ENCODE results near the gene PHF21A. TPM values are rescaled to one million over a fixed set of nuclear protein-coding genes. Genes with fewer than 3 reads are reported as not detected.
A peak's percentile ranks its signal among the peaks of the same experiment; 100 is the strongest.
"Not testable (repeated sequence)": the region's sequence is repeated elsewhere in the genome, so short reads cannot be mapped to it uniquely, and the experiment has no call there.

The PHF21A gene
- total RNA-seq, 1 donor from 2014 or later: 30.7 TPM

DNA sequence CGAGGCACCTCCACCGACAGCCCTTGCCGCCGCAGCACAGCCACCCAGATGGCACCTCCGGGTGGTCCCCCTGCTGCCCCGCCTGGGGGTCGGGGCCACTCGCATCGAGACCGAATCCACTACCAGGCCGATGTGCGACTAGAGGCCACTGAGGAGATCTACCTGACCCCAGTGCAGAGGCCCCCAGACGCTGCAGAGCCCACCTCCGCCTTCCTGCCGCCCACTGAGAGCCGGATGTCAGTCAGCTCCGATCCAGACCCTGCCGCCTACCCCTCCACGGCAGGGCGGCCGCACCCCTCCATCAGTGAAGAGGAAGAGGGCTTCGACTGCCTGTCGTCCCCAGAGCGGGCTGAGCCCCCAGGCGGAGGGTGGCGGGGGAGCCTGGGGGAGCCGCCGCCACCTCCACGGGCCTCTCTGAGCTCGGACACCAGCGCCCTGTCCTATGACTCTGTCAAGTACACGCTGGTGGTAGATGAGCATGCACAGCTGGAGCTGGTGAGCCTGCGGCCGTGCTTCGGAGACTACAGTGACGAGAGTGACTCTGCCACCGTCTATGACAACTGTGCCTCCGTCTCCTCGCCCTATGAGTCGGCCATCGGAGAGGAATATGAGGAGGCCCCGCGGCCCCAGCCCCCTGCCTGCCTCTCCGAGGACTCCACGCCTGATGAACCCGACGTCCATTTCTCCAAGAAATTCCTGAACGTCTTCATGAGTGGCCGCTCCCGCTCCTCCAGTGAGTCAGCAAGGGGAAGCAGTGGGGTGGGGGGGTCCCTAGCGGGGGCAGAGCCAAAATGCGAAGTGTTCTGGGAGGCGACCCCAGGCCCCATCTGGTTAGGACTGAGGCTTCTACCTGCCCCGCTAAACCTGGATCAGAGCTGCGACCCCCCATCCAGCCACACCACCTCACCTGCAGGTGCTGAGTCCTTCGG, 218.5 kb downstream of the PHF21A start:
- no peak for DNase-seq

DNA sequence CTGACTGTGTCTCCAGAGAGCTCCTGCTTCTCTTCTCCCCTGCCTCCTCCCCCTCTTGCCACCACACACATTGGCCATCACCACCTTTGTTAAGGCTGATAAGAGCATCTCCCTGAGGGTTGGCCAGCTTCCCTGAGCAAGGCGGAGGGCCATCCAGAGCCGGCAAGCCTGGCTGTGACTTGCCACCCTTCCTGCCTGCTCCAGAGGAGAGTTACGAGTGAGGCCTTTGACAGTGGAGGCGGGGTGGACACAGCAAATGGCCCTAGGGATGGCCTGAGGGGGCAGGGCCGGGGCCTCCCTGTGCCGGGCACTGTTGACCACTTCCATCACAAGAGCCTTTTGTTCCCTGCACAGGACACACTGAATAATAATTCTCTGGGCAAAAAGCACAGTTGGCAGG, 219.6 kb downstream of the PHF21A start:
- peak; percentile 81 for DNase-seq

DNA sequence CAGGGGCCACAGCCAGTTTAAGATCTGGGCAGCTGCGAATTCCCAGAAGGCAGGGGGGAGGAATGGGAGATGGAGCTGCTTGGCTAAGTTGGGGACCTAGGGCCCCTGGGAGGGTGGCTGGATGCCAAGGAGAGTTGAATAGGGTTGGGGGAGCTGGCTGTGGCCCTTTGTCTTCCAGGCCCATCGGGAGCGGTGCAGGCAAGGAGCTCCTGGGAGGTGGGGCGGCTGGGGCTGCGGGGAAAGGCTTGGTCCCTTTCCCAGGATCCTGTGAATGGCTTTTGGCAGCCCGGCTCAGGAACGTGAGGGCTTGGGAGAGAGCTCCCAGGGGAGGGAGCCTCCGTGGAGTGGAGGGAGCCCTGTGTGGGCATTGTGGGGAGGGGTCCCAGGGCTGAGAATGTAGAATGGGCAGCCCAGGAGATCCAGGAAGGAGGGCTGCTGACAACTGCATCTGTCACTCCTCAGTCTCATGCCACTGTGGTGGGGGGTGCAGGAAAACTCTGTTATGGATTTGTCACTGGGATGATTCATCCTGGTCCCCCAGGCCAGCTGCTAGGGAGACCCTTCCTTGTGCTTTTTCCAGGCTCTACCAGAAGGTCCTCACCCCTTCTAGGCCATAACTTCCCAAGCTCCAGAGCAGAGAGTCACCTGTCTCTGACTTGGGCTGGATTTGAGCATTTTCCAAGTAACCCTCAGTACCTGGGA, 220.2 kb downstream of the PHF21A start:
- DNase-seq: peak; percentile 29

DNA sequence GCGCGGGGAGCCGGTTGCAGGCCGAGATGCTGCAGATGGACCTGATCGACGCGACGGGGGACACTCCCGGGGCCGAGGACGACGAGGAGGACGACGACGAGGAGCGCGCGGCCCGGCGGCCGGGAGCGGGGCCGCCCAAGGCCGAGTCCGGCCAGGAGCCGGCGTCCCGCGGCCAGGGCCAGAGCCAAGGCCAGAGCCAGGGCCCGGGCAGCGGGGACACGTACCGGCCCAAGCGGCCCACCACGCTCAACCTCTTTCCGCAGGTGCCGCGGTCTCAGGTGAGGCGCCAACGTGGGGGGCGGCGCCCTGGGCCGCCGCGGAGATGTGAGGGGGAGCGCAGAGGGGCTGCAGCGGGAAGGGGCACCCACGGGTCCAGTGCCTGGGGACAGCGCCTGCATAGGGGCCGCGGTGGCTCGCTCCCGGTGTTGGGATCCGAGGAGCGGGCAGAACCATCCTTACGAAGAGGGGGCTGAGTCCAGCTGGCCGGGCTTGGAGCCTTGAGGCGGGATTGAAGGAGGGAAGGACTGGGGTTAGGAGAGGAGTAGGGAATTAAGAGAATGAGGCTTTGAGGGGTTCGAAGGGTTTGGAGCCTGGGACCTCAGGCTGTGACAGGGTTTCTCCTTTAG, 221.0 kb downstream of the PHF21A start:
- not testable (repeated sequence) for DNase-seq

DNA sequence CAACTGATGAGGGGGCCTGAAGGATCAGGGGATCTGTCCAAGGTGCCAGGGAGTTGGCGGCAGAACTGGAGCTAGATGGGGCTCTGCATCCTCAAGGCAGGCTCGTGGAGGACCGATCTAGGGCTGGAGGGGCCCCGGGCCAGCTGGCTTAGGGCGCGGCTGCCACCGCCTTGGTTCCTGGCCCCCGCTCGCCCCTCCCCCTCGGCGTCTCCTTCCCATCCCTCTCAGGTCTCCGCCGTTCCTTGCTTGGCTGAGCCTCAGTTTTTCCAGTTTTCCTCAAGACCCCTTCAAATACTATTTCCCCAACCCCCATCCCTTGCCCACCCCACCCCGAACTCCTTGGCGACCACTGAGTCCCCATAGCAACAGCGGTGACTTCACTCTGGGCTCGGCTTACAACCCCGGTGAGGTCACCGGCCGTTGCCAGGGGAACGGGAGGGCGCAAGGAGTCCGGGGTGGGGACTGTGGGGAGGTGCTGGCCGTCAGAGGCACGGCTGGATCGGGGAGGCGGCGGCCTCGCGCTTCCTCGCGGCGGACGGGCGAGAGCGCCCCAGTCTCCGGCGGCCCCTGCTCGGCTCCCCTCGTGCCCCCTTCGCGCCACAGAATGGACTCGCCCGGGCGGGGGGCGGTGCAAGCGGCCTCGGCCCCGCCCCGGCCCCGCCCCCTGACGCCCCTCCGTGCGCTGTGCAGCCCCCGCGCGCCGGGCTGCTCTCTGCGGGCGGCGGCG, 221.6 kb downstream of the PHF21A start:
- DNase-seq: peak; percentile 92

DNA sequence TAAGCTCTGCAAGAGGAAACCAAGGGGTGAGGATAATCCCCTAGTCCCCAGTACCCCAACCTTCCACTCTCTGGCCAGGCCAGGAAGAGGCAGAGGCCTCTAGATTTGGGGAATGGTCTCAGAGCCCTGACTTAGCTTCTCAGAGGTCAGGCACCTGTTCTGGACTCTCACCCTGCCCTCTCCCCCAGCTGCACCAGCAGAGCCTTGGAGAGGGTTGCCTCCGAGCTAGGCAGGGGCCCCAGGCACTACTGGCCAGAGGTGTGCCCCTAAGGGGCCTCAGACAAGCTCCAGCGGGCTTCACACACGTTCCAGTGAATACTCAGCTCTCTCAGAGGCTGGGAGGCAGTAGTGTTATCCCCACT, 222.2 kb downstream of the PHF21A start:
- no peak for DNase-seq

DNA sequence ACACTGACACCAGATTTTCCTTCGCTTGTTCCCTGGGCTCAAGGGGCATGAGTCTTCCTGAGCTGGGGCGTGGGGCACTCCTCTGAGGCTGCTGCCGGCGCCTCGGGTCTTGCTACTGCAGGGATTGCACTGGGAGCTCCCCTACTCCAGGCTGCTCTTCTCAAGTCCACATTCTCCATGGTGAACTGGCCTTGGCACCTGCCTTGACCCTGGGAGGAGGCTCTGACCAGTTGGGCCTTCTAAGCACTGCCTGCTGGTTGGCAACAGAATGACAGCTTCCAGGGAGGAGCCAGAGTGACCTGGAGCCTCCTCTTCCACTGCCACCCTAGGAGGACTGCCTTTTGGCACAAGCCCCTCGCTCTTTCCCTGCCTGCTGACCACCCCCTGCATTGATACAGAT, 223.7 kb downstream of the PHF21A start:
- no peak for DNase-seq

DNA sequence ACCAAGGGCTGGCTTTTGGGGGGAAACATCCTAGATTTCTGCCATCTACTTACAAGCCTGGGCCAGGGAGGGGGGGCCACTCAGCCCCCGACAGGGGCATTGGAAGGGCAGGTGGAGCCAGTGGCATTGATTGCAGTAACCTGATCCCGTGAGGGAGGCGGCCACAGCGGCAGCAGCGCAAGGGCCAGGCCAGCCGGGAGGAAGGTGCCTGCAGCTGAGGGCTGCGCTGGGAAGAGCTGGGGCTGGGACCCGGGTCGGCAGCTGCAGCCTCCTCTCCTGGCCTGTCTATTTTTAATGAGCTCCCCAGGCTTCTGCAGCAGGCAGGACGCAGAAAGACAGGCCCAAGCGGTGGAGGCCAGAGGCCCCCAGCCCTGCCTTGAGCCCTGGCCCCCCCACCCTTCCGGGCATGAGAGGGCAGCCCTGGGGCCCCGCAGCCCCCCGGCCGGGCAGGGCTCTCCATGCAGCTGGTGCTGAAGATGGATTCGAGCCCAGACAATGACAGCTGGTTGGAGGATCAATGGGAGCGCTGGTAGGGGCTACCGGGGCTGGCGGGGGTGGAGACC, 224.8 kb downstream of the PHF21A start:
- DNase-seq: no peak

DNA sequence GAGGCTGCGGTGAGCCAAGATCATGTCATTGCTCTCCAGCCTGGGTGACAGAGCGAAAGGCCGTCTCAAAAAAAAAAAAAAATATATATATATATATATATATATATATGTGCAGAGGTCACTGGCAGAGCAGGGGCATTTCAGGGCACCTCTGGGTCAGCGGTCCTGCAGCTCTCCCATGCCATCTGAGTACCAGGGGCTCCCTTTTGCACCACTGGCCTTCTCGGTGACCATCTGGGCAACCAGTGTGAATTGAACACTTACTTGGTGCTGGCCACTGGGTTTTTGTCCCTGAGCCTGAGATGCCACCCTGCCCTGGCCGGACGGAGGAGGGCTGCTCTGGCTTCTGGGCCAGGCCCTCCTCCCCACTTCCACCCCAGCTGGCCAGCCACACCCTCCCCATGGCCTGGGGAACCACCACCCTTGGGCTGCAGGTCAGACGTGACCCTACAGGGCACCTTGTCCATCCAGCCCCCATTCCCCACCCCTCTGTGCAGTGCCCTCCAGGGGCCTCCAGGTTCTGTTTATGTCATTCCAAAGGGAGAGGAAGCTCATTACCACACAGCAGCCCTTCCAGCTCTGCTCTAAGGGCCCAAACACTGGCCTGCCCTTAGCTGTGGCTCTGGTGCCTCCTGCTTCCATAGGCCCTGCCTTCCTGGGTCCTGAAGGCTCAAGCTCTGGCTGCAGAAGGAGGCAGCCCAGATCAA, 225.5 kb downstream of the PHF21A start:
- no peak for DNase-seq

DNA sequence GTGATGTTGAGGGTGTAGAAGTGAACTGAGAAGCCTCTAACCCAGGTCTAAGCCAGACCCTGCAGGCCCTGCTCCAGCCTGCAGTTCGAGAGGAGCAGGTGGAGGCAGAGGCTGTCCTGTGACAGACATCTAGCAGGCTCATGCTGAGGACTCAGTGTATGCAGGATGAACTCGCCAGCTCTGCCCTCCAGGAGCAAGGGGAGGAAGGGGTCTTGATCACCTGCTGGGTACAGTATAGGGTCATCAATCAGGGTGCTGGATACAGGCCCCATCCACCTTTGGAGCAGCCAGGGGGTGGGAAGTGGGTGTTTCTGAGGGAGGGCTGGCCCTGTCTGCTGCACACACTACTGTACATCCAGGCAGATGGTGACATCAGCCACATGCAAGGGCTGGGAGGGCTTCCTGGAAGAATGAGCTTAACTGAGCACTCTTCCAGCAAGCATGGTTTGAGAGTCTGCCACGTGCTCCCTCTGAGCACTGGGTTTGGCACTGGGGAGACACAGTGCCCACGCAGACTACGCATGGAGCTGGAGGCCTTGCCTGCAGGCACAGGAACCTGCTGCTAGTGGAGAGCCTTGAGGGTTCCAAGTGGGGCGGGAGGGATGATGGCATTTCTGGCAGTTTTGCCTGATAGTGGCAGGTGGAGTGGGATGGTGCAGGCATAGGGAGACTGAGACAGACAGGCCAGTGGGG, 226.6 kb downstream of the PHF21A start:
- DNase-seq: peak; percentile 61

DNA sequence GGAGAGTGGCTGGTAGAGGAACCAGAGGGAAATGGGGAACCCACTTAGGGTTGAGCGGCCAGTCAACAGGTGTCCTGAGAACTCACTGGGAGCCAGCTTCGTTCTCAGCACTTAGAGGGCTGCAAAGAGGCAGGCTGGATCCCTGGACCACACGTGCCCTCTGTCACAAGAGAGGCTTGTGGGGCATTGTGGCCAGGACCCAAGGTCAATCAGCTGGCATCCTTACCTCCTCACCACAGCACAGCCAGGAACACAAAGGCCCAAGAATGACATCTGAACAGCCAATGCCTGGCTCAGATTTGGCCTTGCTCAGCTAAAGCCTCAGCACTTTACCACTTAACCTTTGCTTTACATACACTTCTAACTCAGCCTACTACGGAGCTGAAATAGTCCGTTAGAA, 228.4 kb downstream of the PHF21A start:
- no peak for DNase-seq

DNA sequence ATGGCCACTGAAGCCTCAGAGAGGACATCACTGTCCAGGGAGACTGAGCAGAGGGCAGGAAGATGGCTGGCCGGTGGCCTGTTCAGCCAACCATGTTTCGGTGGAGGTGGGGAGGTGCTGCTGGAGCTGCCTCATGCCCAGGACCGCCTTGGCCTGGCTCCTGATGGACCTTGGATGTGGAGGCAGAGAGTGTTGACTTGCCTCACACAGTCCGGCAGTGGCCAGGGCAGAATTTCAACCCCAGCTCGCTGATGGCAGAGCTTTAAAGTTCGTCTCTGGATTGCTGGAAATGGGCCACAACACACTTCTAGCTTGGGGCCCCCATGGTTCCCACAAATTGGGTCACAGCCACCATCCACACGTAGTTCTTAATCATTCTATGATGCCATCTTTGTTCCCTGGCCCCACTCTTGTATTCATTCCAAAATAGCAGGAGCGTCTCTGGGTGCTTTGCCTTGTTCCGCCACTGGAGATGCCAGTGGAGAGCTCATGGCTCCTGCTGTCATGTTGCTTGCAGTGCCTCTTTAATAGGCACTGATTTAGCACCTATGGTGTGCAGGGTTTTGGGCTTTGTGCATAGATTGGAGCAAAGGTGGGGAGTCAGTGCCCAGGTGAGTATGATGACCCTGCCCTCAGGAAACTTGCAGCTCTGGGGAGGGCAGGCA, 230.2 kb downstream of the PHF21A start:
- no peak for DNase-seq

DNA sequence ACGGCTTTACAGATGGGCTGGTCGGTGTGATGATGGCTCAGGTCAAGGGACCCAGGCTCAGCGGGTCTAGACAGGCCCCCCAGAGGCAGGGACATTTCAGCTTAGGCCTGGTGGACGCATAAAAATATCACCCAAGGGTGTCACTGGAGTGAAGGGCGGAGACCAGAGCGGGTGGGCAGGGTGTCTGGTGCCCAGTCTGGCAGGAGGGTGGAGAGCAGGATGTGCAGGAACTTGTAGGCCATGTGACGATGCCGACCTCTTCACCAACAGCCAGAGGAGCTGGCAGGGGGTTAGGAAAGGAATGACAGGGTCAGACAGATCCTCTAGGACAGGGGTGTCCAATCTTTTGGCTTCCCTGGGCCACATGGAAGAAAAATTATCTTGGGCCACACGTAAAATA, 231.3 kb downstream of the PHF21A start:
- DNase-seq: no peak

DNA sequence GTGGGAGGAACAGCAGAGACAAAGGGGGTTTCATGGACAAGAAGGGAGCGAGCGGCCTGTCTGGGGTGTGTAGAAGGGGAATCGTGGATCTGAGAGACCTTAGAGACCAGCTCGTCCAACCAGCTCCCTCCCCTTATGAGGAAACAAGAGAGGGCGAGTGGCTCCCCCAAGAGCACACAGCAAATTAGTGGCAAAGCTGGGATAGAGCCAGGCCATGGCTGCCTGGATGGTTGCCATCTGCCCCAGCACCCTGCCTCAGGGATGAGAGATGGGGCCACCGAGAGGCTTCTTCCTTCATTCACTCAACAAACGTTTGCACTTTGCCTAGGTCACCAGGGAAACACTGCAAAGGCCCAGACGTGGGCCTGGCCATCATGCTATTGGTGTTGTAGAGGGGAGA, 231.7 kb downstream of the PHF21A start:
- no peak for DNase-seq

DNA sequence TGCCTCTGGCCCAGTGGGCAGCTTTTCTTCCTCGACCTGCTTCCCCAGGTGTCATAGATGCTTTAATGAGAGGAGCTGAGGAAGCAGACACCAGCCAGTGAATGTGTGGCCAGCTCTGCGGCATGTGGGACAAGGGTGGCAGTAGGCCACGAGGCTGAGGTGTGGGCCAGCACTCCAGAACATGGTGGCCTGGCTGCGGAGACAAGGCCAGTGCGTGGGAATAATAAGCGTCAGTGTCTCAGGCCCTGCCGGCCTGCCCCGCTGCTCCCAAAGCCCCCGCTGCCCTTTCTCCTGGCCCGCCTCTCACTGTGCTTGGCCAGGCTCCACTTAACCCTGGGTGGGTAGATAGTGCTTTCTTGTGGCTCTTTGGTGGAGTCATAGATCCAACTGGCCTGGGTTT, 233.7 kb downstream of the PHF21A start:
- DNase-seq: no peak

DNA sequence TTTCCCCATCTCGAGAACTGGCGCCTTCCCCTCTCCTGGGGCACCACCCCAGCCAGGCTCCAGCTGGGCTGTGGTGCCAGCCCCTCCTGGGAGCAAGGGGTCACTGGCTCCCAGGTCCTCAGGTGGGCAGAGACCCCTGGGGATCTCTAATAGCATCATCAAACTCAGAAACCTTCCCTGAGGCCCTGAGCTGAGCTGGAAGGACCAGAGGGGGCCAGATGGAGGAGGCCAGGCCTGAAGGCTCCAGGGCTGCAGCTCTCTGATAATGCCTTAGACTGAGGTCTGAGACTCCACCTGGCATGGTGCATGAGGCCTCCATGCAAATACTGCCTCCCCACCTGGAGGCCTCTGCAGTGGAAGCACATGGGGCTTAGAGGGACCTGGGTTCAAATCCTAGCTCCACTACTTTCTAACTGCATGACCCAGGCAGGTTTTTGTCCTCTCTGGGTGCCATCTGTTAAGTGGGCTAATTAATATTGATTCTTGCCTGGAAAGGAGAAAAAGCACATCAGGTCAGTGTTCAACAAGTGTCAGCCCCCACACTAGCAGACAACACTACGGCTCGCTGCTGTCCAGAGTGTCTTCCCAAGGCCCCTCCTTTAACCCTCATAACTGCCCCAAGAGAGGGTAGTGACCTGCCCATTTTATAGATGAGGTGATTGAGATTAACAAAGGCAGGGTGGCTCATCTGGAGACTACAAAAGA, 234.3 kb downstream of the PHF21A start:
- DNase-seq: no peak

DNA sequence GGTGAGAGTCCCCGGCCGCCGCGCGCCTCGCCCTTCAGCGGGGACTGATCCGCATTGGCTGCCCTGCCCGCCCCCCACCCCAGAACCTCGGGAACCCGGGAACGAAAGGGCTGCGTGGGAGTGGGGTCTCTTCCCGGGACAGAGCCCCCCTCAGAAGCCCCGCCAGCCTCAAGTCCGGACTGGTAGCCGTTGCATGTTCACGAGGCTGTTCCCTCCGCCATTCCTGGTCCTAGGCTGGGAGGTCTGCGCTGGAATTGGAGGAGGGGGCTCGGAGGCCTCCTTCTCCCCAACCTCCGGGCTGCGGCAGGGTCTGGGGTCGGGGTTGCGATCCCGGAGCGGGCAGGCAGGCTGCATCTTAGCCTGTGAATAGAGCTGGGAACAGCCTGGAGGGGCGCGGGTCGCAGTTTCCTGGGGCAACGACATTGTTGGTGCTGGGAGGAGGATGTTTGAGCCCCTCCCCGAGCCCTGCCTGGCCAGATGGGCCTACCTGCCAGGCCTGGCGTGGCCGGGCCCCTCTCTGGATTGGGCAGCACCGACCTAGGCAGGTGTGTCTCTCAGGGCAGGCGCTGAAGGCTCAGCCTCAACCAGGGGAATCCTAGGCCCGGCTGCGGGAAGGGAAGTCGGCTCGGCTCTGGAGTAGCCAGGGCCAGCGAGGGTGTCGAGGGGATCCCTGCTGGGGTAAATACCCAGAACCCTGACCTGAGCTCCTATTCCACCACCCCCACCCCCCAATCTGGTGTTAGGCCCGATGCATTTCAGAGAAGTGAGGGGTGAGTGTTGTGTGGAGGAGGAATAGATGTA, 235.1 kb downstream of the PHF21A start:
- DNase-seq: no peak

DNA sequence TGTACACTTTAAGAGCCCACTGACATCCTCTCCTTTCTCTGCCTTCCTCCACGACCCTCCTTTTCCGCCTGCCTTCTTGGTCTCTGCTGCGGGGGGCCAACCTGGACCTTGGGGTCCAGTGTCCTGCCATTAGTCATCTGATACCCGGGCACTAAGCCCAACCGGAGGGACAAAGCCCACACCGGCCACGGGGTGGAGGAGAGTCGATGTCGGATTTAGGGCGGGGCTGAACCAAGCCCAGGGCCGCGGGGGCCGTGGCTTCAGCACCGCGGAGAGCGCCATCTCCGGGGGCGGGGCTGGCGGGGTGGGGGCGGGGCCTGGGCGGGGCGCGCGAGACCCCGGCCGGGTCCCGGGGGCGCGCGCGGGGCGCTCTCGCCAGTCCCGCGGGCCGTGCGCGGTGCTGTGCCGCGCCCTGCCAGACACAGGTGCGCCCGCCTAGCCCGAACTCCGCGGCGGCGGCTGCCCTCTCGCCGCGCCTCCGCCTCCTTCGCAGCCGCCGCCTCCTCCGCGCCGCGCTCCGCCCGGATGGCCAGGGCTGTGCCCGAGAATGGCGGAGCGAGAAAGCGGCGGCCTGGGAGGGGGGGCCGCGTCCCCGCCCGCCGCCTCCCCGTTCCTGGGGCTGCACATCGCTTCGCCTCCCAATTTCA, 235.9 kb downstream of the PHF21A start, which contains the start of gene MAPK8IP1:
Gene MAPK8IP1 (plus strand): TSS at position 378 of the 647 bp plus-strand sequence. CDS start 170 bp downstream, at position 548.
- DNase-seq: no peak
